SJCRH30 (cell line): ENCODE results near the gene GTSE1. TPM values are rescaled to one million over a fixed set of nuclear protein-coding genes. Genes with fewer than 3 reads are reported as not detected.

Experiments used
- DNase-seq, 2 experiments: peaks; one replicate each; pipeline ENCODE4 v3.0.0-alpha.2; 2015 to 2020
- H3K27ac ChIP-seq: fragments of 250-450 bp; sonication (Bioruptor Pico); 2 replicates; pipeline ENCODE4 v1.5.1; 2020; ENCODE audit warnings: mild to moderate bottlenecking, moderate library complexity
- H3K27me3 ChIP-seq: fragments of 250-450 bp; sonication (Bioruptor Pico); 2 replicates; pipeline ENCODE4 v1.5.1; 2020; ENCODE audit warnings: mild to moderate bottlenecking, moderate library complexity
- H3K36me3 ChIP-seq: fragments of 250-450 bp; sonication (Bioruptor Pico); 2 replicates; pipeline ENCODE4 v1.5.1; 2020; ENCODE audit warnings: mild to moderate bottlenecking, moderate library complexity
- H3K4me1 ChIP-seq: fragments of 250-450 bp; sonication (Bioruptor Pico); 2 replicates; pipeline ENCODE4 v1.5.1; 2020; ENCODE audit warnings: mild to moderate bottlenecking, moderate library complexity
- H3K4me3 ChIP-seq: fragments of 250-450 bp; sonication (Bioruptor Pico); 2 replicates; pipeline ENCODE4 v1.5.1; 2020; ENCODE audit warnings: mild to moderate bottlenecking, moderate library complexity
- H3K9me3 ChIP-seq: fragments of 250-450 bp; sonication (Bioruptor Pico); replicated peaks from 2 replicates; pipeline ENCODE4 v1.5.1; 2020; ENCODE audit warnings: mild to moderate bottlenecking, moderate library complexity
- total RNA-seq: library from RNA; depleted of rRNA; stranded (reverse); fragments of >200 nt; shearing (Covaris generic); gene quantifications from 2 replicates; pipeline ENCODE4 v1.2.3, GENCODE V29; 2014

Gene GTSE1
- total RNA-seq, 1 experiment from 2014 or later = 57.8 TPM

DNA sequence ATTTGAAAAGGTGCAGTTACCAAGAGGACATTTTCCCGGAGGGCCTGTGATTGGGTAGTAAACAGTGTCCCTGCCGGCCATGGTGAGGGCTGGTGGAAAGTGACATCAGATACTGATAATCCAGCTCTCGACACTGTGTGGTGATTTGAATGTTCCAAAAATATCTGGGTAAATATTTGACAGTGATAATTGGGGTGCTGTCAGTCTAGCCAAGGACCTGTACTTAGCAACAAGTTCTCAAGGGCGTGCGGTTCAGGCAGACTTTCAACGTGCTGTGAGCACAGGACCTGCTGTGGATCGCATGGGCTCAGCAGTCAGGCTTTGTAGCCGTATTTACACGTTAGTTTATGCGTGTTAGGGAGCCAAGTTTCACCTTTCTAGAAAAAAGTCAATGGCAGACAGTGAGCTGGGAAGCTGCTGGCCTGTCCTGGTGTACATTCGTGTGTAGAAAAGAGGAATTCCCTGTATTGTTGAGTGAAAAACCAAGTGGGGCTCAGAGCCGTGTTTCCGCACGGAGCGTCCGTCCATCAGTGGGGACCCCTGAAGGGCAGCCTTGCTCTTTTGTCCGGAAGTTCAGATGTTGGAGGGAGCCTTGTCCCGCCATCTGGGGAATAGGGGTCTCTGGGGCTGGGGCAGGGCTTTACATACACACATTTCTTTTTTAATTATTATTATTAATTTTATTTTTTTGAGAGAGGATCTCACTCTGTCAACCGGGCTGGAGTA, 50.2 kb downstream of the GTSE1 start:
- Histone ChIP-seq H3K4me3 (no peak overlapping the region), H3K27me3 (no peaks in the 10 kb centered on the region), H3K9me3 (no peaks in the 10 kb centered on the region), H3K36me3 (peaks cover 82% of the 10 kb centered on the region), H3K4me1 (no peaks in the 10 kb centered on the region), H3K27ac (no peak overlapping the region)
- DNase-seq = no peak

DNA sequence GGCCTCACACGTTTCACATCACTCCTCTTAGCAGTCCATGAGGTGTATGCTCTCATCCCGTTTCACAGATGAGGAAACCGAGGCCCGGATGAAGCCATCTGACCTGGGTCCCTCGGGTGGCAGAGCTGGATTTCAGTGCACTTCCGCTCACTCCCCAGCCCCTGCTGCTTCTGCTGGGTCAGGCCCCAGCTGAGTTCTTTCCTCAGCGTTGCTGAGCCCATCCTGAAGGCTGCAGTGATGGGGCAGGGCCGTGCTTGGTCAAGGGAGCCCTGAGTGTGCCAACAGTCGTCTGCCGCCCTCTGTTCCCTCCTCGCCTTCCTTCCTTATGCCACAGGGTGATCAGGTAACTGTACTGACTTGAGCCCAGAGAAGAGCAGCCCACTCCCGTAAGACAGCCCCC, 51.0 kb downstream of the GTSE1 start:
- H3K36me3 ChIP-seq = peaks cover 77% of the 10 kb centered on the region
- DNase-seq = no peak
- H3K27me3 ChIP-seq = no peaks in the 10 kb centered on the region
- no peaks in the 10 kb centered on the region for H3K9me3 ChIP-seq
- no peak overlapping the region for H3K4me3 ChIP-seq
- H3K27ac ChIP-seq = no peak overlapping the region
- H3K4me1 ChIP-seq = no peaks in the 10 kb centered on the region

DNA sequence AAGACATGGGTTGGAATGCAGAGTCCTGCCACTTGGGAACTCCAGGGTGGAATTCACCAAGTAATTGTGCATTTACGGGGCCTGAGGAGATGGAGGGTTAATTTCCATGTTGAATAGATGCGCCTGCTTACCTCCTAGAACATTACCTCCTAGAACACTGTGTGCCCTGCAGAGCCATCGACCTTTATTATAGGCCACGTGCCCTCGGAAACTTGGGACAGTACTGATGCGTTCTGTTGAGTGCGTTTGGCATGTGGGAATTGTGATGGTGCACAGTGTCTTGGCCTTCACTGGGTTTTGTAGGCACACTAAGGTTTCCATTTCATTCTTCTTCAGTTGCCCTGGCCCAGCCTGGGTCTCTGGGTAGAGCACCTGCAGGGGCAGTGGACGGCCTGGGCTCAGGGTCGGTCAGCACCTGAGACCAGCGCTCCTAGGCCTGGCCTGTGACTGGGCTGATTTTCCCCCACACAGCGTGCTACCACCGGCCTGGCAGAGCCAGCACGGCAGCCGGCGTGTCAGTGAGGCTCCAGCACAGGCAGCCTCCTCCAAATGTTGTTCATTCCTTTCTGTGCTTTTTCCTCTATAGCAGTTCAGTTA, 51.5 kb downstream of the GTSE1 start:
- H3K9me3 ChIP-seq = no peaks in the 10 kb centered on the region
- no peak for DNase-seq
- H3K4me1 ChIP-seq = no peaks in the 10 kb centered on the region
- peaks cover 75% of the 10 kb centered on the region for H3K36me3 ChIP-seq
- no peak overlapping the region for H3K27ac ChIP-seq
- no peaks in the 10 kb centered on the region for H3K27me3 ChIP-seq
- H3K4me3 ChIP-seq = no peak overlapping the region

DNA sequence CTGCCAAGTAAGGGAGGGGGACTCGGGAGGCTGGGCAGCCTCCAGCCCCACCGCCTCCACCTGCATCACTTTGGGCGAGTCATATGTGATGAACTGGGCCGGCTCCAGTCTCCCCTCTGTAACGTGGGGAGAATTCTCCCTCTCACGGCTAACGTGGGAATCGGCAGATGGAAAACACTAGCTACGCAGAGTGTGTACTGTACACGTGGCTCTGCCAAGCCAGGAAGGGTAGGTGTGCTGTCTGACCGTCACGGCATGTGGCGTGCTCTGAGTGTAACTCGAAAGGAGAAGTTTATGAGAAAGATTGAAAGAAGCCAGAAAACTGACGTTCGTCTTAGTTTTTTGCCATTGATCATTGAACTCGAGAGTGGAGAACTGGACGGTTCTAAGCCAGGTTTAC, 52.6 kb downstream of the GTSE1 start:
- DNase-seq = no peak
- H3K9me3 ChIP-seq = no peaks in the 10 kb centered on the region
- no peaks in the 10 kb centered on the region for H3K4me1 ChIP-seq
- peaks cover 68% of the 10 kb centered on the region for H3K36me3 ChIP-seq
- no peak overlapping the region for H3K27ac ChIP-seq
- no peak overlapping the region for H3K4me3 ChIP-seq
- H3K27me3 ChIP-seq = no peaks in the 10 kb centered on the region

DNA sequence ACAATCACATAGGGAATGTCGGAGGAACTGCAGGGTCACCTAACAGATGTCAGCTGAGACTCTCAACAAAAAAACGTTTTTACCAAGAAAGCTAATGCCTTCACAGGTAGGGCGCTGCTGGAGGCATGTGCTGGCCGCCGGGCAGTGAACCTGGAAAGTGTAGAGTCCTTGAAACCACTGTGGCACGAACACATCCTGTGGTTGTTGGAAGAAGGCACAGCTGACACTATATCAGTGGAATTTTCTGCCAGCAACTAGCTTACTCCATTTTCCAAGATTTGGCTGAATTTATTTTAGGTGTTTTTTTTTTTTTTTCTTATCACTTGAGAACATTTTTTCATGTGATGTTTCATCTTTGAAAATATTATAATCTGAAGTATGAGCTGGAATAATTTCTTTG, 53.0 kb downstream of the GTSE1 start:
- Histone ChIP-seq H3K27me3 (no peaks in the 10 kb centered on the region), H3K9me3 (no peaks in the 10 kb centered on the region), H3K4me1 (no peaks in the 10 kb centered on the region), H3K27ac (no peak overlapping the region), H3K4me3 (no peak overlapping the region), H3K36me3 (peaks cover 66% of the 10 kb centered on the region)
- DNase-seq = no peak

DNA sequence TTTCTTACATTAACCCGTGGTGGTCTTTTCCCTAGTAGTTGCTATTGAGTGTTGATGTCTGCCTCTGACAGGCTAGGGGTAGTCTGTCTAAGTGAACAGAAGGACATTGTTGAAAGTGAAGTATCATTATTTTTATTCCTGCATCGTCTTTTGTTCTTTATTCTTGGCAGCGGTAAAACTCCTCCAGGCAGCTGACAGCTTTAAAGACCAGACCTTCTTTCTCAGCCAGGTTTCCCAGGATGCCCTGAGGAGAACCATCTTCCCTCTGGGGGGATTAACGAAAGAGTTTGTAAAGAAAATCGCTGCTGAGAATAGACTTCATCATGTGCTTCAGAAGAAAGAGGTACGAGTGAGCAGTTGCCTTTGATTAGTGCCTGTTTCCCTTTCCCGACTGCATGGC, 53.5 kb downstream of the GTSE1 start:
- DNase-seq = no peak
- H3K9me3 ChIP-seq = no peaks in the 10 kb centered on the region
- H3K27me3 ChIP-seq = no peaks in the 10 kb centered on the region
- H3K27ac ChIP-seq = no peak overlapping the region
- no peaks in the 10 kb centered on the region for H3K4me1 ChIP-seq
- peaks cover 64% of the 10 kb centered on the region for H3K36me3 ChIP-seq
- H3K4me3 ChIP-seq = no peak overlapping the region

DNA sequence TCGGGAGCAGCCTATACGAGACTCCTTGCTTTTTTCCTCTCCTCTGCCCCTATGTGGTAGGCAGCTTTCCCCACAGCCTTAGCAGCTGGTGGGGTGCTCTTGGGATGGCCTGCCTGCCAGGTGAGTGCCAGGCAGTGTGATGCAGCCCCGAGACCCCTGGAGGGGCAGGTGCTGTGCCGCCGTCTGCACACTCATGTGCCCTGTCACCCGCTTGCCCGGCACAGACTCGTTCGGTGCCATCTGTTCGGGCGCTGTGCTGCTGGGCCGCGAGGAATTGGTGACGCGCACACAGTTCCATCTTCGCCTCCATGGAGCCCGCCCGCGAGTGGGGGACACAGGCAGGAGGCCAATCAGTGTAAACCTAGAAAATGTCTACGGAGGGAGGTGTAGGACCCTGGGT, 54.0 kb downstream of the GTSE1 start:
- peaks cover 60% of the 10 kb centered on the region for H3K36me3 ChIP-seq
- H3K27ac ChIP-seq = no peak overlapping the region
- H3K27me3 ChIP-seq = no peaks in the 10 kb centered on the region
- no peak for DNase-seq
- no peak overlapping the region for H3K4me3 ChIP-seq
- H3K9me3 ChIP-seq = no peaks in the 10 kb centered on the region
- H3K4me1 ChIP-seq = no peaks in the 10 kb centered on the region

DNA sequence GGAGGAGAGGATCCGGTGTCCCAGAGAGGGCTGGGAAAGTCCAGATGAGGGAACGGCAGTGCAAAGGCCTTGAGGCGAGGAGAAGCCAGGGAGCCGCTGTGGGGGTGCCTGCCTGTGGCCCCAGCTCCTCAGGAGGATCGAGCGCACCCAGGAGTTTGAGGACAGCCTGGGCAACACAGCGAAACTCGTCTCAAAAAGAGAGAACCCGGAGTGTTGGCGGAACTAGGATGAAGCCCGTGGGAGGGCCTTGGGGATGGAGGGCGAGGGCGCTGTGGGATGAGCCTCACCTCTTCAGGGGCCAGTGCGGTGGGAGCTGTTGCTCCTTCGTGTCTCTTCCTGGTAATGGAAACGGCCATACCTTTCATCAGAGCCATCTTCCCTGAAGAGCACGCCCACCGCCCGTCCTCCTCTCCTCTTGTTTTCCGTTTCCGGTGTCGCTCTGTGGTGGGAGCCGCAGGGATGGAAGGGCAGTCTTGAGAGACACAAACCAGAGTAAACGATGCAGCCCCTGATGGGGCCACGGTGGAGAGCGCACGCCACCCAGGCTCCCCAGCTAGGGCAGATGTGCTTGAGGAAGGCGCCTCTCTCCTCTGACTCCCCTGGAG, 54.6 kb downstream of the GTSE1 start:
- no peaks in the 10 kb centered on the region for H3K27me3 ChIP-seq
- no peak overlapping the region for H3K27ac ChIP-seq
- H3K36me3 ChIP-seq = peaks cover 55% of the 10 kb centered on the region
- no peak for DNase-seq
- no peaks in the 10 kb centered on the region for H3K9me3 ChIP-seq
- H3K4me1 ChIP-seq = no peaks in the 10 kb centered on the region
- H3K4me3 ChIP-seq = no peak overlapping the region

DNA sequence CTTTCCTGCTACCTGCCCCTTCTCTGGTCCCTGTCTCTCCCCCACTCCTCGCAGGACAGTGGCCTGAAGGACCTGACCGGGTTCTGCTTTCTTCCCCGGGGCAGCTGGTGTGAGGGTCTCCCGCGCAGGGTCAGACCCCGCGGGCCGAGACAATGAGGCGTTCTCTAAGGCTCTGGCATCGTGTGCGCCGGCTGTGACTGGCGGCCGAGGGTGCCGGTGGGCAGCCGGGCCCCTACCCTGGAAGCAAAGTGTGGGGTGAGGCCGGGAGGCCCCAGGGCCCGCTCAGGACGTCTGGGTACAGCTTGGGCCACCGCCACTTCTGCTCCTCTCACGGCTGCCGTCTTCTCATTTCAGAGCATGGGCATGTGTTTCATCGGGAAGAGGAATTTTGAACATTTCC, 55.1 kb downstream of the GTSE1 start:
- Histone ChIP-seq H3K27me3 (no peaks in the 10 kb centered on the region), H3K27ac (no peak overlapping the region), H3K36me3 (peaks cover 50% of the 10 kb centered on the region), H3K4me1 (no peaks in the 10 kb centered on the region), H3K9me3 (no peaks in the 10 kb centered on the region), H3K4me3 (no peak overlapping the region)
- no peak for DNase-seq

DNA sequence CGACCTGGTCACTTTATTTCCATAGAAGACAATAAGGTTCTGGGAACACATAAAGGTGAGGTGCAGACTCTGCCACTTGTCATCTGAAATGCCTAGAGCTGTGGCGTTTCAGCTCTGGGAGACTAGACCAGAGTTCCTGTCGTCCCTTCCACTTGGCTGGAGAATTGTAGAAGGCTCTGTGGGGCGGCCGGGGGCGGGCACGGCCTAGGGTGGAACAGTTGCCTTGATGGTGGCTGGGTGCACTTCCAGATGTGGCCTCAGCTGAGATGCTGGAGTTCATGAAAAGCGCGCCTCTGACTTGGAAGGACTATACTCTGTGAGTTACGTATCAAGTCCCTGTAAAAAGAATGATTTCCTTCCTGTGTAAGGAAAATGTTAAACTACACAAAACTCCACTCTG, 55.6 kb downstream of the GTSE1 start:
- no peak for DNase-seq
- Histone ChIP-seq H3K36me3 (peaks cover 46% of the 10 kb centered on the region), H3K27ac (no peak overlapping the region)

DNA sequence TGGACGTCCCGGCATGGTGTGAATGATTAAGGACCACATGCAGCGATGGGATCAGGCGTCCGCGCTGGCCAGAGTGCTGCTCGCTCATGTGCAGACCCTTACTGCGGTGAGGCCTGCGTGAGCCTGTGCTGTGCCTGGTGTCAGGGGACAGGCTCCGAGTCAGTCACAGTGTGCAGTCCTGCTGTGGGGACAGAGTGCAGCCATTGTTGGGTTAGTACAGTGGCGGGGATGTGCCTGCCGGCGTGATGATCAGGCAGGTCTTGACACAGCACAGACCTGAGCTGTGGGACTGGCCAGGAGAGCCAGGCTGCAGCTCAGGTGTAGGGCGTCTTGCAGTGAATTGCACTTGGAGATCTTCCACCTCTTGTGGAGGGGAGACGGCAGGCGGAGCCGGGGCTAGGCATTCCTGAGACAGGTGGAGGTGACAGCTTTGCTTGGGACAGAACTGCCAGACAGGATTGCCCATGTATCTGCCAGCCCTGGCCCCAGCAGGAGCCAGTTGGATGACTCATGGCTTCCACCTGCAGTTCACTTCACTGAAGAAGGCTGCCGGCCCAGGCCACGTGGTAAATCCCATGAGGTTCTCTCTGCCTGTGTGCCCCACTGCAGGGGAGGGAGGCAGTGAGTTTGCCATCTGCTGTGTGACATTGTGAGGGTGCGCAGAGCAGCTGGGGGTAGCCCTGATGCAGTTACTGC, 56.2 kb downstream of the GTSE1 start:
- Histone ChIP-seq H3K9me3 (no peaks in the 10 kb centered on the region), H3K27ac (no peak overlapping the region), H3K27me3 (no peaks in the 10 kb centered on the region), H3K36me3 (peaks cover 40% of the 10 kb centered on the region), H3K4me1 (no peaks in the 10 kb centered on the region), H3K4me3 (no peak overlapping the region)
- DNase-seq = no peak

More for the DNA sequence above, 55.6 kb downstream of the GTSE1 start:
- H3K9me3 ChIP-seq = no peaks in the 10 kb centered on the region
- no peaks in the 10 kb centered on the region for H3K4me1 ChIP-seq
- no peaks in the 10 kb centered on the region for H3K27me3 ChIP-seq
- H3K4me3 ChIP-seq = no peak overlapping the region

DNA sequence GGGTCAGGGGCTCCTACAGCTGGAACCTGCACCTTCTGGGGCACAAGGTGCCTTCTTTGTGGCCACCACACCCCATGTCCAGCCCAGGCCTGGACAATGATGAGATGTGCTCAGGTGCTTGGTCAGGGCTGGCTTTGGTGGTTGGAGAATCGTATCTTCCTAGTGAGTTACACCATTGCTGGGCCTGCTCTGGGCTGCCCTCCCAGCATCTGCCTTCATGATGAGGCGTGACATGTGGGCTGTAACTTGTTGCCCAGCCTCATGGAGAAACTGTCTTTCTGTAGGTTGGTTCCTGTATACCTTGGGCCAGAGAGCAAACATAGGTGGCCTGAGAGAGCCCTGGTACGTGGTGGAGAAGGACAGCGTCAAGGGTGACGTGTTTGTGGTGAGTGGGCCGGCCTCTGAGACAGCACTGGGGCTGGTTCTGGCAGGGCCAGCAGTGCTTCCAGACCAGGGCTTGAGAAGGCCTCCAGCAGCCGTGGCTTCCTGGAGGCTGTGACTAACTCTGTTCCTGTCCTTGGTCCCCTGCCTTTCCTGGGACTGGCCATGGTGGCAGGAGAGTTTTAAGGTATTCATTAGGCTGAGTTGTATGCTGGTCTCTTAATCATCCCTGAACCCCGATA, 56.9 kb downstream of the GTSE1 start:
- DNase-seq = no peak
- Histone ChIP-seq H3K9me3 (no peaks in the 10 kb centered on the region), H3K4me1 (no peaks in the 10 kb centered on the region), H3K4me3 (no peak overlapping the region), H3K27ac (no peak overlapping the region), H3K36me3 (peaks cover 32% of the 10 kb centered on the region), H3K27me3 (no peaks in the 10 kb centered on the region)

DNA sequence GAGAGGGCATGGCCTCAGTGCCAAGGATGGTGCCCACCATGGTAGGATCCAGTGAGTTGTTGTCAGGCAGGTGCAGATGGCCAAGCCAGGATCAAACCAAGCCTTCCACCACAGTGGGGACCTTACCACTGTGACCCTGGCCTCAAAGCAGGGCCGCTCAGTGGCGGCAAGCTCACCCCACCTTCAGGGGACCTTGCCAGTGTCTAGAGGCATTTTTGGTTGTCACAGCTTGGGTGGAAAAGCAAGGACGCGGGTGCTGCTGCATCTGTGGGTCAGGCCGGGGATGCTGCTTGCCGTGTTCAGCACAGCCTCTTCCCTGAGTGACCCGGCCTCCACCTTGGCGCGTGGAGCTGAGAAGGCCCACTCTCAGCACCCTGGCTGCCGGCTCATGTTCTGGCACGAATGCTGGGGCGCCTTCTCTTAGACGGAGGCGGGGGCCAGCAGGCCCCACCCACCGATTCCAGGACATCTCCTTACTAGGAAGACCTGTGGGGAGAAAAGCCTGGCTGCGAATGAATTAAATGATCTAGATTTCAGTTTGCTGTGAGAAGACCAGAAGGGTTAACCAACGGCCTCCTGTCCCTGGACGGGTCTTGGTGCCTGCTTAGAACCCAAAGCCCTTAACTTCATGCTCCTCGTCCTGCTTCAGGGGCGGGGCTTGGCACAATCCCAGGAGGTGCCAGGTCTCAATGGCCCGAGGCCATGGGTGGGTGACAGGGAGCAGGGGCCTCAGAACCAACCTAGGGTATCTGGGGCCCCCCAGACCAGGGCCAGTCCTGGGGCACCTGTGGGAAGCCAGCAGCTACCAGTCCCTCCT, 57.7 kb downstream of the GTSE1 start:
- Histone ChIP-seq H3K36me3 (peaks cover 27% of the 10 kb centered on the region), H3K4me1 (no peaks in the 10 kb centered on the region), H3K9me3 (no peaks in the 10 kb centered on the region), H3K27ac (no peak overlapping the region), H3K27me3 (no peaks in the 10 kb centered on the region), H3K4me3 (no peak overlapping the region)
- no peak for DNase-seq

DNA sequence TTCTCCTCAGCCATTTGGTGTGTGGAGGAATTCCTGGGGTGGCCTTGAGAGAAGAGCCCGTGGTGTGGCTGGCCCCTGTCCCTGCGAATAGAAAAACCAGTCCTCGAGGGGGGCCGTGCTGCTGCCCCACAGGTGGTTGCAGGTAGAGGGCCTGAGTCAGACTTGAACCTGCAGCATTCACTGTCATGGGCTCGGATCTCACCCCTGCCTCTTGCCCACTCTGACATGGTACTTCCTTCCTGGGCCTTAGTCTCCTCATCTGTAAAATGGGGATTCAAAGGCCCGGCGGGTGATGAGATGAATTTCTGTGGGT, 58.3 kb downstream of the GTSE1 start:
- Histone ChIP-seq H3K4me3 (no peak overlapping the region), H3K36me3 (peaks cover 23% of the 10 kb centered on the region), H3K27ac (no peak overlapping the region), H3K27me3 (no peaks in the 10 kb centered on the region), H3K4me1 (no peaks in the 10 kb centered on the region), H3K9me3 (no peaks in the 10 kb centered on the region)
- no peak for DNase-seq
